Ovary (tissue), 3 donors: ENCODE data around the gene FGD4.

ENCODE experiments used
- CTCF ChIP-seq, 3 donors: fragments of 450-650 bp in 2 of 3; fragments of 200-600 bp in 1 of 3; IDR thresholded peaks; one replicate each; pipeline versions ENCODE4 v1.5.1 to v1.8.0; 2016 to 2022; ENCODE audit warnings: antibody characterized with exemption in 3 of 3, mild to moderate bottlenecking in 1 of 3
- EP300 ChIP-seq: sonication (generic); formaldehyde crosslinking; IDR thresholded peaks from one replicate; pipeline ENCODE4 v1.6.1; 2017; ENCODE audit warnings: antibody characterized with exemption
- POLR2A ChIP-seq: fragments of 450-650 bp; IDR thresholded peaks from one replicate; pipeline ENCODE4 v1.6.1; 2017; ENCODE audit warnings: antibody characterized with exemption, mild to moderate bottlenecking, moderate library complexity
- donor health status: DM: no; HTN: no; CAD: no.

GRCh38 chr12:32577328-32577727 is 178.0 kb downstream of the FGD4 start:
- TF ChIP-seq CTCF (IDR thresholded peaks at IDR 0.05): no peak
- no peak for TF ChIP-seq POLR2A
- TF ChIP-seq EP300: no peak
